GM20431 (cell line): ENCODE results near the gene ZNF774.
"Not testable (repeated sequence)": the region's sequence is repeated elsewhere in the genome, so short reads cannot be mapped to it uniquely, and the experiment has no call there.

Experiments
- in situ Hi-C: fragments of 300-500 bp; cut with MseI, MboI; formaldehyde crosslinking; loops from one replicate; pipeline ENCODE4 v1.15.0; 2020; ENCODE audit warnings: low sequenced_read_pairs; ENCODE audit not compliant: unreplicated experiment

Gene ZNF774

GRCh38 chr15:90352107-90352893, at the start of gene ZNF774:
ZNF774 (plus strand) TSS chr15:90352284; CDS start chr15:90354661, 2,377 bp downstream.
- in situ Hi-C loops: no loop called here

GRCh38 chr15:90305355-90305754, 46.7 kb upstream of the ZNF774 start:
- in situ Hi-C loops: not testable (repeated sequence)

GRCh38 chr15:90305932-90306331, 46.2 kb upstream of the ZNF774 start:
- in situ Hi-C loops: no loop called here

- in situ Hi-C loops: no loop called here
Observed at GRCh38 chr15:90306560-90306959, 45.5 kb upstream of the ZNF774 start.

GRCh38 chr15:90307661-90308060, 44.4 kb upstream of the ZNF774 start:
- in situ Hi-C loops: no loop called here

GRCh38 chr15:90309020-90309419, 43.1 kb upstream of the ZNF774 start:
- in situ Hi-C loops: no loop called here

GRCh38 chr15:90315278-90315982, 36.7 kb upstream of the ZNF774 start:
- in situ Hi-C loops: no loop called here

- in situ Hi-C loops: no loop called here
Observed at GRCh38 chr15:90316139-90316538, 35.9 kb upstream of the ZNF774 start.

GRCh38 chr15:90318591-90318990, 33.5 kb upstream of the ZNF774 start:
- in situ Hi-C loops: no loop called here

- in situ Hi-C loops: no loop called here
Observed at GRCh38 chr15:90320062-90320884, 31.8 kb upstream of the ZNF774 start.

GRCh38 chr15:90320885-90321278, 31.2 kb upstream of the ZNF774 start:
- in situ Hi-C loops: no loop called here

- in situ Hi-C loops: no loop called here
Observed at GRCh38 chr15:90322538-90322937, 29.5 kb upstream of the ZNF774 start.

- in situ Hi-C loops: loop anchor here (25.0 kb wide), 2 partner anchors 287 to 562 kb away; partner anchors contain the start of gene FES
Observed at GRCh38 chr15:90325726-90326125, 26.4 kb upstream of the ZNF774 start.

GRCh38 chr15:90326441-90326840, 25.6 kb upstream of the ZNF774 start:
- in situ Hi-C loops: loop anchor here (25.0 kb wide), 2 partner anchors 286 to 561 kb away; partner anchors contain the start of gene FES

- in situ Hi-C loops: loop anchor here (25.0 kb wide), 2 partner anchors 285 to 560 kb away; partner anchors contain the start of gene FES
Observed at GRCh38 chr15:90327311-90327710, 24.8 kb upstream of the ZNF774 start.

GRCh38 chr15:90334304-90334731, 17.8 kb upstream of the ZNF774 start:
- in situ Hi-C loops: loop anchor here (25.0 kb wide), 2 partner anchors 278 to 553 kb away; partner anchors contain the start of gene FES

GRCh38 chr15:90336705-90337141, 15.4 kb upstream of the ZNF774 start:
- in situ Hi-C loops: loop anchor here (25.0 kb wide), 2 partner anchors 276 to 551 kb away; partner anchors contain the start of gene FES

GRCh38 chr15:90337256-90337655, 14.8 kb upstream of the ZNF774 start:
- in situ Hi-C loops: loop anchor here (25.0 kb wide), 2 partner anchors 275 to 550 kb away; partner anchors contain the start of gene FES

GRCh38 chr15:90338532-90338931, 13.6 kb upstream of the ZNF774 start:
- in situ Hi-C loops: loop anchor here (25.0 kb wide), 2 partner anchors 274 to 549 kb away; partner anchors contain the start of gene FES

- in situ Hi-C loops: loop anchor here (25.0 kb wide), 2 partner anchors 272 to 547 kb away; partner anchors contain the start of gene FES
Observed at GRCh38 chr15:90340345-90340744, 11.7 kb upstream of the ZNF774 start.
